Keratinocyte (primary cell): ENCODE measurements around the gene GSTCD. TPM values are rescaled to one million over a fixed set of nuclear protein-coding genes. Genes with fewer than 3 reads are reported as not detected.

Experiments used
- DNase-seq: peaks from one replicate; pipeline ENCODE4 v3.0.0-alpha.2; 2011; ENCODE audit warnings: low read depth, missing footprints, low spot score
- FAIRE-seq: peaks from 2 replicates; lab custom pipeline; 2011; peaks lifted over from hg19 to GRCh38; lab: Jason Lieb, UNC
- H2AFZ ChIP-seq: 2 replicates; pipeline ENCODE4 v1.6.0; 2012; ENCODE audit warnings: low read length, control low read depth, inconsistent platforms; ENCODE audit not compliant: control insufficient read depth
- H3K27ac ChIP-seq: 2 replicates; pipeline ENCODE4 v1.5.1; 2011; ENCODE audit warnings: low read length; ENCODE audit not compliant: control insufficient read depth, insufficient read depth
- H3K27me3 ChIP-seq: 3 replicates; pipeline ENCODE4 v1.6.0; 2011; ENCODE audit warnings: low read length; ENCODE audit not compliant: control insufficient read depth, insufficient read depth; ENCODE audit errors: extremely low read depth
- H3K36me3 ChIP-seq, 2 experiments: 2 replicates in 1 of 2; 3 replicates in 1 of 2; pipeline ENCODE4 v1.5.1; 2011; ENCODE audit warnings: low read length in 2 of 2, mild to moderate bottlenecking in 1 of 2; ENCODE audit not compliant: control insufficient read depth in 2 of 2, insufficient read depth in 2 of 2; ENCODE audit errors: extremely low read depth in 1 of 2
- H3K4me1 ChIP-seq: 3 replicates; pipeline ENCODE4 v1.5.1; 2011; ENCODE audit warnings: low read length; ENCODE audit not compliant: control insufficient read depth, insufficient read depth; ENCODE audit errors: extremely low read depth
- H3K4me2 ChIP-seq: 3 replicates; pipeline ENCODE4 v1.6.0; 2011; ENCODE audit warnings: low read depth, low read length; ENCODE audit not compliant: control insufficient read depth, insufficient read depth; ENCODE audit errors: extremely low read depth
- H3K4me3 ChIP-seq, 3 experiments: fragments of 200-600 bp in 1 of 3; sonication (generic) in 1 of 3; 2 replicates in 2 of 3; 3 replicates in 1 of 3; pipeline ENCODE4 v1.5.1; 2011 to 2016; ENCODE audit warnings: low read length in 3 of 3, mild to moderate bottlenecking in 3 of 3, control low read depth in 2 of 3, inconsistent platforms in 1 of 3, low read depth in 1 of 3, mixed read lengths in 1 of 3, mixed run types in 1 of 3, moderate library complexity in 1 of 3; ENCODE audit not compliant: control insufficient read depth in 2 of 3, insufficient read depth in 2 of 3; ENCODE audit errors: extremely low read depth in 1 of 3
- H3K79me2 ChIP-seq: 2 replicates; pipeline ENCODE4 v1.6.0; 2012; ENCODE audit warnings: low read length; ENCODE audit not compliant: control insufficient read depth, insufficient read depth
- H3K9ac ChIP-seq: 3 replicates; pipeline ENCODE4 v1.6.0; 2011; ENCODE audit warnings: low read length; ENCODE audit not compliant: control insufficient read depth, insufficient read depth; ENCODE audit errors: extremely low read depth
- H3K9me1 ChIP-seq: 3 replicates; pipeline ENCODE4 v1.6.0; 2011; ENCODE audit warnings: low read length; ENCODE audit not compliant: control insufficient read depth, insufficient read depth; ENCODE audit errors: extremely low read depth
- H3K9me3 ChIP-seq: 2 replicates; pipeline ENCODE4 v1.5.1; 2012; ENCODE audit warnings: low read depth, low read length; ENCODE audit not compliant: control insufficient read depth
- H4K20me1 ChIP-seq: 3 replicates; pipeline ENCODE4 v1.6.0; 2011; ENCODE audit warnings: low read length; ENCODE audit not compliant: control insufficient read depth, insufficient read depth; ENCODE audit errors: extremely low read depth
- CTCF ChIP-seq, 3 experiments: IDR thresholded peaks in 1 of 3; conservative IDR thresholded peaks in 1 of 3; optimal IDR thresholded peaks in 1 of 3; 2 replicates in 2 of 3; 3 replicates in 1 of 3; pipeline versions ENCODE3 to v1.5.1; 2011; ENCODE audit warnings: low read length in 3 of 3, mild to moderate bottlenecking in 3 of 3, moderate library complexity in 2 of 3, control low read depth in 1 of 3, inconsistent platforms in 1 of 3; ENCODE audit not compliant: insufficient read depth in 2 of 3; ENCODE audit errors: extremely low read depth in 1 of 3
- EZH2 ChIP-seq: IDR thresholded peaks from one replicate; pipeline ENCODE4 v1.6.1; 2012; ENCODE audit warnings: inconsistent platforms, mild to moderate bottlenecking, low read length, moderate library complexity
- dilution Hi-C: fragments of 300-500 bp; cut with MboI; formaldehyde crosslinking; loops from one replicate; pipeline ENCODE4 v1.7.0; 2020; ENCODE audit warnings: low sequenced_read_pairs; ENCODE audit not compliant: extremely low pct_ligation_motif_present
- polyA plus RNA-seq, 5 experiments: library from polyadenylated mRNA; depleted of rRNA in 3 of 5; stranded (reverse) in 3 of 5; stranded (forward) in 1 of 5; unstranded in 1 of 5; fragments of >200 nt; gene quantifications; 1 replicate in 1 of 5; 2 replicates in 3 of 5; 3 replicates in 1 of 5; pipeline versions ENCODE4 v1.2.1 to v1.2.3, GENCODE V29; 2011 to 2012; ENCODE audit warnings: missing spikeins in 2 of 5, low read depth in 1 of 5, low replicate concordance in 1 of 5

The GSTCD gene
- polyA plus RNA-seq, 1 donor (not counting 4 experiments of a cell fraction or from before 2014, with no cell fraction given) = 23.2 TPM

- no peak overlapping the region for H3K4me3 ChIP-seq
- dilution Hi-C loops = no loop called here
- H3K79me2 ChIP-seq = no peaks in the 10 kb centered on the region
- peak overlapping the region; percentile 36 for H3K27ac ChIP-seq
- DNase-seq (no peak), FAIRE-seq (no peak)
- no peaks in the 10 kb centered on the region for H3K27me3 ChIP-seq
- no peaks in the 10 kb centered on the region for H3K9me1 ChIP-seq
- no peaks in the 10 kb centered on the region for H3K36me3 ChIP-seq
- H3K4me1 ChIP-seq = peaks cover 3% of the 10 kb centered on the region
- H2AFZ ChIP-seq = no peak overlapping the region
- H3K4me2 ChIP-seq = no peak overlapping the region
- H4K20me1 ChIP-seq = no peaks in the 10 kb centered on the region
- no peak overlapping the region for H3K9ac ChIP-seq
- peaks cover 6% of the 10 kb centered on the region for H3K9me3 ChIP-seq
- TF ChIP-seq EZH2 (no peak), CTCF (optimal IDR thresholded peaks at IDR 0.05 in 1 of 3, IDR thresholded peaks at IDR 0.05 in 1 of 3, conservative IDR thresholded peaks at IDR 0.05 in 1 of 3; ENCODE audit: extremely low read depth in 1 of 3, insufficient read depth in 2 of 3, low read length in 3 of 3) (no peak)
Measured at GRCh38 chr4:105859233-105859632, 150.6 kb downstream of the GSTCD start.

- H3K9me1 ChIP-seq = no peaks in the 10 kb centered on the region
- no peaks in the 10 kb centered on the region for H3K36me3 ChIP-seq
- no peaks in the 10 kb centered on the region for H4K20me1 ChIP-seq
- DNase-seq (no peak), FAIRE-seq (no peak)
- no peak overlapping the region for H3K9ac ChIP-seq
- TF ChIP-seq EZH2 = no peak
- TF ChIP-seq CTCF (optimal IDR thresholded peaks at IDR 0.05 in 1 of 3, IDR thresholded peaks at IDR 0.05 in 1 of 3, conservative IDR thresholded peaks at IDR 0.05 in 1 of 3; ENCODE audit: extremely low read depth in 1 of 3, insufficient read depth in 2 of 3, low read length in 3 of 3) = no peak
- H3K9me3 ChIP-seq = no peaks in the 10 kb centered on the region
- H3K27ac ChIP-seq = no peak overlapping the region
- no peaks in the 10 kb centered on the region for H3K4me1 ChIP-seq
- H3K4me3 ChIP-seq = no peak overlapping the region
- no peak overlapping the region for H2AFZ ChIP-seq
- no peak overlapping the region for H3K4me2 ChIP-seq
- H3K27me3 ChIP-seq = no peaks in the 10 kb centered on the region
- no peaks in the 10 kb centered on the region for H3K79me2 ChIP-seq
- dilution Hi-C loops = no loop called here
Measured at GRCh38 chr4:105870963-105871362, 162.4 kb downstream of the GSTCD start.
